Parathyroid adenoma (tissue), 2 donors: ENCODE results near the gene CLASP1.

Experiments
- H2AFZ ChIP-seq: fragments of 300-600 bp; sonication (generic); one replicate; pipeline ENCODE4 v1.7.0; 2017; ENCODE audit warnings: antibody characterized with exemption, mild to moderate bottlenecking
- H3K27ac ChIP-seq: fragments of 300-600 bp; sonication (generic); one replicate; pipeline ENCODE4 v1.7.0; 2017
- H3K27me3 ChIP-seq: fragments of 300-600 bp; sonication (generic); one replicate; pipeline ENCODE4 v1.7.0; 2017; ENCODE audit warnings: low read length; ENCODE audit not compliant: control insufficient read depth, insufficient read depth
- H3K36me3 ChIP-seq: fragments of 300-600 bp; sonication (generic); one replicate; pipeline ENCODE4 v1.7.0; 2017; ENCODE audit warnings: low read length; ENCODE audit not compliant: control insufficient read depth, insufficient read depth
- H3K4me1 ChIP-seq: fragments of 300-600 bp; sonication (generic); one replicate; pipeline ENCODE4 v1.7.0; 2017; ENCODE audit warnings: control low read depth
- H3K4me2 ChIP-seq: fragments of 300-600 bp; sonication (generic); one replicate; pipeline ENCODE4 v1.7.0; 2017; ENCODE audit warnings: low read length
- H3K4me3 ChIP-seq: fragments of 300-600 bp; sonication (generic); one replicate; pipeline ENCODE4 v1.7.0; 2017; ENCODE audit warnings: low read depth, low read length
- H3K79me2 ChIP-seq: fragments of 300-600 bp; sonication (generic); one replicate; pipeline ENCODE4 v1.7.0; 2017; ENCODE audit warnings: control low read depth
- H3K9ac ChIP-seq: fragments of 300-600 bp; sonication (generic); one replicate; pipeline ENCODE4 v1.7.0; 2017; ENCODE audit warnings: mild to moderate bottlenecking
- H3K9me3 ChIP-seq: fragments of 300-600 bp; sonication (generic); one replicate; pipeline ENCODE4 v1.7.0; 2017; ENCODE audit warnings: low read length; ENCODE audit not compliant: control insufficient read depth
- CTCF ChIP-seq: fragments of 300-600 bp; sonication (generic); IDR thresholded peaks from one replicate; pipeline ENCODE4 v1.7.0; 2017; ENCODE audit warnings: antibody characterized with exemption, mild to moderate bottlenecking
- donor health status: primary hyperparathyroidism.

The CLASP1 gene

GRCh38 chr2:121498731-121499130, 150.5 kb downstream of the CLASP1 start:
- H3K9ac ChIP-seq, result no peak overlapping the region
- no peaks in the 10 kb centered on the region for H3K9me3 ChIP-seq
- H2AFZ ChIP-seq, result no peak overlapping the region
- H3K4me3 ChIP-seq, result no peak overlapping the region
- peaks cover 6% of the 10 kb centered on the region for H3K4me1 ChIP-seq
- H3K79me2 ChIP-seq, result peaks cover 10% of the 10 kb centered on the region
- H3K4me2 ChIP-seq, result no peak overlapping the region
- peaks cover 3% of the 10 kb centered on the region for H3K36me3 ChIP-seq
- H3K27me3 ChIP-seq, result no peaks in the 10 kb centered on the region
- no peak for TF ChIP-seq CTCF
- H3K27ac ChIP-seq, result no peak overlapping the region

DNA sequence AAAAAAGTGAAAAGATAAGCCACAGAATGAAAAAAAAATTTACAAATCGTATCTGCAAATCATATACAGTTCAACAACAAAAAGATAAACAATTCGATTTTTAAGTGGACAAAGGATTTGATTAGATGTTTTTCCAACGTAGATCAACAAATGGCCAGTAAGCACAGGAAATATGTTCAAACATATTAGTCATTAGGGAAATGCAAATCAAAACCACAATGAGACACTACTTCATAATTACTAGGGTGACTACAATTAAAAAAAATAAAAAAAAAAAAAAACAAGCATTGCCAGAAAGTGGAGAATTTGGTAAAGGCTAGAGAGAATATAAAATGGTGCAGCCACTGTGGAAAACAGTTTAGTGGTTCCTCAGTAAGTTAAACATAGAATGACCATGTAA, 156.9 kb downstream of the CLASP1 start:
- Histone ChIP-seq H3K27ac (no peak overlapping the region), H3K9me3 (no peaks in the 10 kb centered on the region), H3K4me2 (no peak overlapping the region), H3K27me3 (no peaks in the 10 kb centered on the region), H3K79me2 (peaks cover 9% of the 10 kb centered on the region), H3K9ac (no peak overlapping the region), H3K36me3 (no peaks in the 10 kb centered on the region), H2AFZ (no peak overlapping the region), H3K4me1 (peaks cover 6% of the 10 kb centered on the region), H3K4me3 (no peak overlapping the region)
- TF ChIP-seq CTCF, result no peak

DNA sequence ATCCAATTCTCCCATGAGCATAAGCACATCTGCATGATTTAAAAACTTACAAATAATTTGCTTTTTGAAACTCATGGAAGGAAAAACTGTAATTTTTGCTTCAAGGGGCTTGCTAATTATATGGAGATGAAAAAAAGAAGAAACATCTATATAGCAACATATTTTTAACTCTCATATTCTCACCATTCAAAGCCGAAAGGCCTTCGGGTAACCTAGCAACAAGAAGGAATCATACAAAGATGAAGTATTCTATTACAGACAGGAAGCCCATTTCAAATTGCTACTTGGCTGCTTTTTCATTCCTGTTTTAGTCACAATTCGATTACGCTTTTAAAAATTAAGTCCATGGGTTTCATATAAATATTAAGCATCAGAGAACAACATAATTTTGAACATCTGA, 157.7 kb downstream of the CLASP1 start:
- Histone ChIP-seq H2AFZ (no peak overlapping the region), H3K9me3 (no peaks in the 10 kb centered on the region), H3K27ac (no peak overlapping the region), H3K4me1 (peaks cover 6% of the 10 kb centered on the region), H3K4me3 (no peak overlapping the region), H3K27me3 (no peaks in the 10 kb centered on the region), H3K4me2 (no peak overlapping the region), H3K36me3 (no peaks in the 10 kb centered on the region), H3K79me2 (peaks cover 11% of the 10 kb centered on the region), H3K9ac (no peak overlapping the region)
- no peak for TF ChIP-seq CTCF

DNA sequence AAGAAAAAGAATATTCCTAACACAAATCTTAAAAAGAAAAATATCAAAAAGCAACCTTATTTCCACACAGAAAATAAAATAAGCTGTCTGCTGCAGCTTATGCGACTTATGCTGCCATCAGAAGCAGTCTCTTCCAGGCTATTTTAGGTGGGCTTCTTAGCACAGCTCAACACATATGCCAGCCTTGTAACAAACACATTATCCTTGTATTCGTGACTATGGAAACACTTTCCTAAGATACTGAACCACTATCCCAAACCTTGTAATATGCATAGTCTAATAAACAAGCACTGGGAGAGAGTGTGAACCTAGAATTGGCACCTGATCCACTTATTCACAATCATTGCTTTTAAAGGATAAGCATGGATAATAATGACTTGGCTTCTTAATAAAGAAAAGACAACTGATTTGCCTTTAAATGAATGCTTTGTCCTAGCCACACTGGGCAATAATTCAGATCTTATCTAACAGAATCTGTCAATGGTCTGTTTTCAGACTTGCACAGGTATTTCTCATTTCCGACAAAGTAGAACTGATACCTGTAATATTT, 158.6 kb downstream of the CLASP1 start:
- Histone ChIP-seq H3K27ac (no peak overlapping the region), H3K9me3 (no peaks in the 10 kb centered on the region), H3K9ac (no peak overlapping the region), H3K27me3 (no peaks in the 10 kb centered on the region), H3K79me2 (peaks cover 8% of the 10 kb centered on the region), H2AFZ (no peak overlapping the region), H3K4me2 (no peak overlapping the region), H3K4me1 (peaks cover 9% of the 10 kb centered on the region), H3K4me3 (no peak overlapping the region), H3K36me3 (no peaks in the 10 kb centered on the region)
- no peak for TF ChIP-seq CTCF

DNA sequence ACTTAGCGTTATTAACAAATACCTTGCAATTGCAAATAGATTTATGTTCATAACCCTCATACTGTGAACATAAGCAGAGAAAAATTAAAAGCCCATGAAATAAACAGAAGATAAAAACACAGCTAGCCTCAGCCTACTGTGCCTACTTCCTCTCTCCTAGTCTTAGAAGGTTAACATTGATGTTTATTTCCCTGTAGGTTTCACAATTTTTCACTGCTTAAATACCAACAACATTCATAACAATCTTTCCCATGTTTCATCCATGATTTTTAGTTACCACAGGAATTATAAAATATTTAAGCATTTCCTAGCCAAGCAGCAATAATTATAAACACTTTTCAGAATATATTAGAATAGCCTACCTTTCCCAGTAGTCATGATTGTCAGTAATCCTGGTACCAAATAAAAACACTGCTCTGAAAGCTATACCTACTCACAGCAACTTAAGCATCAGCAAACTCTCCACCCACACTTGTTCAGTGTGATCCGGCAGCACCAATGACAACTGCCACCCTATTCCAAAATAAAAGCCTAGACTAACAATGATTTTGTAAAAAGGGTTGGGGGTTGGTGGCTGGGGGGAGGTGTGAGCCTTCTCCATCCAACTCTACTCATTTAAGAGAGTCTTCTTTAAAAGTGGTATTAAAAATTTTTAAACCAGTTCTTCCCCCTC, 159.2 kb downstream of the CLASP1 start:
- no peak for TF ChIP-seq CTCF
- H3K4me3 ChIP-seq, result no peak overlapping the region

More for the DNA sequence above, 159.2 kb downstream of the CLASP1 start:
- Histone ChIP-seq H3K9me3 (no peaks in the 10 kb centered on the region), H3K4me1 (peaks cover 9% of the 10 kb centered on the region), H3K36me3 (no peaks in the 10 kb centered on the region), H3K4me2 (no peak overlapping the region), H3K79me2 (peaks cover 8% of the 10 kb centered on the region), H3K27ac (no peak overlapping the region), H2AFZ (no peak overlapping the region), H3K9ac (no peak overlapping the region), H3K27me3 (no peaks in the 10 kb centered on the region)
